DND-41 (cell line): ENCODE measurements around the gene SLC16A3.

ENCODE experiments used
- ATAC-seq: fragments of 200-7000 bp; cut with Tn5 transposase; 3 replicates; pipeline ENCODE4 v1.9.1; 2021; ENCODE audit warnings: low read depth; ENCODE audit not compliant: insufficient read depth
- DNase-seq: peaks from one replicate; pipeline ENCODE4 v3.0.0-alpha.2; 2020
- H2AFZ ChIP-seq: 2 replicates; pipeline ENCODE4 v1.6.0; 2012; ENCODE audit warnings: low read depth, low read length
- H3K27ac ChIP-seq: 2 replicates; pipeline ENCODE4 v1.5.1; 2012; ENCODE audit warnings: low read length, inconsistent platforms
- H3K27me3 ChIP-seq: fragments of 200-600 bp; sonication (generic); 2 replicates; pipeline ENCODE4 v1.6.0; 2012; ENCODE audit warnings: low read length, mild to moderate bottlenecking, inconsistent platforms; ENCODE audit not compliant: insufficient read depth, poor library complexity
- H3K36me3 ChIP-seq: 2 replicates; pipeline ENCODE4 v1.5.1; 2012; ENCODE audit warnings: low read length, inconsistent platforms; ENCODE audit not compliant: insufficient read depth
- H3K4me1 ChIP-seq: 2 replicates; pipeline ENCODE4 v1.5.1; 2012; ENCODE audit warnings: mild to moderate bottlenecking, low read length; ENCODE audit not compliant: insufficient read depth
- H3K4me2 ChIP-seq: 2 replicates; pipeline ENCODE4 v1.6.0; 2012; ENCODE audit warnings: mild to moderate bottlenecking, moderate library complexity, low read length, inconsistent platforms; ENCODE audit not compliant: insufficient read depth
- H3K4me3 ChIP-seq, 2 experiments: fragments of 200-600 bp in 1 of 2; shearing (Covaris generic) in 1 of 2; 2 replicates each; pipeline ENCODE4 v1.5.1; 2012 to 2016; ENCODE audit warnings: inconsistent platforms in 2 of 2, low read length in 2 of 2, mild to moderate bottlenecking in 2 of 2, low read depth in 1 of 2, moderate library complexity in 1 of 2
- H3K79me2 ChIP-seq: 2 replicates; pipeline ENCODE4 v1.6.0; 2012; ENCODE audit warnings: low read length, inconsistent platforms; ENCODE audit not compliant: insufficient read depth
- H3K9ac ChIP-seq: 2 replicates; pipeline ENCODE4 v1.6.0; 2012; ENCODE audit warnings: low read depth, mild to moderate bottlenecking, inconsistent platforms, low read length, moderate library complexity
- H3K9me3 ChIP-seq: 2 replicates; pipeline ENCODE4 v1.5.1; 2012; ENCODE audit warnings: low read length, moderate library complexity, mild to moderate bottlenecking, inconsistent platforms; ENCODE audit not compliant: insufficient read depth, severe bottlenecking
- H4K20me1 ChIP-seq: 2 replicates; pipeline ENCODE4 v1.6.0; 2012; ENCODE audit warnings: low read length; ENCODE audit not compliant: insufficient read depth
- CTCF ChIP-seq: IDR thresholded peaks from 2 replicates; pipeline ENCODE4 v1.5.1; 2012; ENCODE audit warnings: borderline replicate concordance, low read length, moderate library complexity, mild to moderate bottlenecking; ENCODE audit not compliant: poor library complexity, severe bottlenecking; ENCODE audit errors: extremely low read depth
- EZH2 ChIP-seq: IDR thresholded peaks from 3 replicates; pipeline ENCODE4 v1.6.1; 2012; ENCODE audit warnings: borderline replicate concordance, low read depth, mild to moderate bottlenecking, moderate library complexity, low read length, inconsistent platforms; ENCODE audit not compliant: severe bottlenecking

The SLC16A3 gene

GRCh38 chr17:82248815-82249674 lies 20.2 kb downstream of the SLC16A3 start:
- TF ChIP-seq EZH2 (no peak), CTCF (no peak)
- H3K9me3 ChIP-seq: no peaks in the 10 kb centered on the region
- no peak overlapping the region for H2AFZ ChIP-seq
- H3K4me3 ChIP-seq: no peak overlapping the region
- H3K9ac ChIP-seq: no peak overlapping the region
- peaks cover 95% of the 10 kb centered on the region for H3K36me3 ChIP-seq
- no peak overlapping the region for H3K27ac ChIP-seq
- no peak overlapping the region for H3K4me2 ChIP-seq
- H3K79me2 ChIP-seq: peaks cover 84% of the 10 kb centered on the region
- no peak for ATAC-seq
- peaks cover 90% of the 10 kb centered on the region for H4K20me1 ChIP-seq
- H3K4me1 ChIP-seq: no peaks in the 10 kb centered on the region
- no peak for DNase-seq
- H3K27me3 ChIP-seq: no peaks in the 10 kb centered on the region

GRCh38 chr17:82249896-82250581 lies 21.2 kb downstream of the SLC16A3 start:
- H3K4me3 ChIP-seq: no peak overlapping the region
- H3K36me3 ChIP-seq: peaks cover 88% of the 10 kb centered on the region
- H3K9ac ChIP-seq: no peak overlapping the region
- H3K79me2 ChIP-seq: peaks cover 76% of the 10 kb centered on the region
- ATAC-seq: no peak
- H4K20me1 ChIP-seq: peaks cover 81% of the 10 kb centered on the region
- H3K9me3 ChIP-seq: no peaks in the 10 kb centered on the region
- H3K4me1 ChIP-seq: no peaks in the 10 kb centered on the region
- no peak overlapping the region for H2AFZ ChIP-seq
- H3K27ac ChIP-seq: no peak overlapping the region
- H3K27me3 ChIP-seq: no peaks in the 10 kb centered on the region
- no peak overlapping the region for H3K4me2 ChIP-seq
- TF ChIP-seq EZH2 (no peak), CTCF (no peak)
- DNase-seq: no peak

- Histone ChIP-seq H3K9me3 (no peaks in the 10 kb centered on the region), H3K27me3 (no peaks in the 10 kb centered on the region), H3K4me3 (no peak overlapping the region), H4K20me1 (peaks cover 80% of the 10 kb centered on the region), H3K79me2 (peaks cover 76% of the 10 kb centered on the region), H3K4me2 (no peak overlapping the region), H3K9ac (no peak overlapping the region), H3K4me1 (no peaks in the 10 kb centered on the region), H2AFZ (no peak overlapping the region), H3K36me3 (peaks cover 88% of the 10 kb centered on the region), H3K27ac (no peak overlapping the region)
- no peak for DNase-seq
- TF ChIP-seq CTCF (no peak), EZH2 (no peak)
- no peak for ATAC-seq
Observed at GRCh38 chr17:82250868-82251500, 22.1 kb downstream of the SLC16A3 start.
